ENCODE results near the gene KRTAP10-5. TPM values are rescaled to one million over a fixed set of nuclear protein-coding genes. Genes with fewer than 3 reads are reported as not detected.

The KRTAP10-5 gene
- total RNA-seq, 1 experiment from 2014 or later, result not detected

GRCh38 chr21:44547656-44548331 lies 32.6 kb downstream of the KRTAP10-5 start:
- no peak overlapping the region for H3K27ac Mint-ChIP-seq (ENCODE audit: unreplicated experiment)
- no peak for TF ChIP-seq CTCF (IDR thresholded peaks at IDR 0.05; ENCODE audit: insufficient read depth in 1 of 2, low read depth in 1 of 2, low read length in 1 of 2, severe bottlenecking in 1 of 2, unreplicated experiment in 1 of 2)
- no peak overlapping the region for H3K4me3 Mint-ChIP-seq (ENCODE audit: unreplicated experiment)
- POLR2A ChIA-PET, result no interaction called here
- no TSS peak for BruUV-seq (replicated peaks)
- Histone ChIP-seq H3K4me1 (0 out of 2 replicates have a peak, but pooled peaks cover 3% of the 10 kb centered on the region), H3K27me3 (replicated peaks; ENCODE audit: control insufficient read depth, insufficient read depth, low read length) (no peaks in the 10 kb centered on the region), H3K9me3 (peaks cover 6% of the 10 kb centered on the region), H3K4me3 (ENCODE audit: low read depth, low read length) (no peak overlapping the region), H3K36me3 (ENCODE audit: control insufficient read depth, insufficient read depth, low read length) (no peaks in the 10 kb centered on the region)
- intact Hi-C loops (cut with micrococcal nuclease; ENCODE audit: unreplicated experiment), result no loop called here
- no peaks in the 10 kb centered on the region for H3K36me3 Mint-ChIP-seq (ENCODE audit: insufficient read depth, unreplicated experiment)
- CTCF ChIA-PET, result no interaction called here
- no peak for DNase-seq
- H3K9me3 Mint-ChIP-seq (ENCODE audit: unreplicated experiment), result peaks cover 18% of the 10 kb centered on the region
- H3K27me3 Mint-ChIP-seq (ENCODE audit: insufficient read depth, unreplicated experiment), result peaks cover 3% of the 10 kb centered on the region
- H3K4me1 Mint-ChIP-seq (ENCODE audit: low read depth, unreplicated experiment), result no peaks in the 10 kb centered on the region

- intact Hi-C loops (cut with micrococcal nuclease; ENCODE audit: unreplicated experiment), result no loop called here
- no TSS peak for BruUV-seq (replicated peaks)
- Histone ChIP-seq H3K27me3 (replicated peaks; ENCODE audit: control insufficient read depth, insufficient read depth, low read length) (no peaks in the 10 kb centered on the region), H3K4me3 (ENCODE audit: low read depth, low read length) (no peak overlapping the region), H3K4me1 (0 out of 2 replicates have a peak, but pooled peaks cover 3% of the 10 kb centered on the region), H3K36me3 (ENCODE audit: control insufficient read depth, insufficient read depth, low read length) (no peaks in the 10 kb centered on the region), H3K9me3 (peaks cover 6% of the 10 kb centered on the region)
- no peaks in the 10 kb centered on the region for H3K4me1 Mint-ChIP-seq (ENCODE audit: low read depth, unreplicated experiment)
- H3K27me3 Mint-ChIP-seq (ENCODE audit: insufficient read depth, unreplicated experiment), result peaks cover 1% of the 10 kb centered on the region
- peaks cover 18% of the 10 kb centered on the region for H3K9me3 Mint-ChIP-seq (ENCODE audit: unreplicated experiment)
- ChIA-PET POLR2A (no interaction called here), CTCF (no interaction called here)
- H3K27ac Mint-ChIP-seq (ENCODE audit: unreplicated experiment), result no peak overlapping the region
- DNase-seq, result no peak
- no peaks in the 10 kb centered on the region for H3K36me3 Mint-ChIP-seq (ENCODE audit: insufficient read depth, unreplicated experiment)
- H3K4me3 Mint-ChIP-seq (ENCODE audit: unreplicated experiment), result no peak overlapping the region
- no peak for TF ChIP-seq CTCF (IDR thresholded peaks at IDR 0.05; ENCODE audit: insufficient read depth in 1 of 2, low read depth in 1 of 2, low read length in 1 of 2, severe bottlenecking in 1 of 2, unreplicated experiment in 1 of 2)
Observed at GRCh38 chr21:44544566-44544965, 35.8 kb downstream of the KRTAP10-5 start.

- H3K4me1 ChIP-seq, result no peaks in the 10 kb centered on the region
- no peak overlapping the region for H3K4me3 ChIP-seq (ENCODE audit: low read depth, low read length)
- Mint-ChIP-seq H3K4me3 (ENCODE audit: unreplicated experiment) (no peak overlapping the region), H3K4me1 (ENCODE audit: low read depth, unreplicated experiment) (no peaks in the 10 kb centered on the region), H3K27ac (ENCODE audit: unreplicated experiment) (no peak overlapping the region), H3K36me3 (ENCODE audit: insufficient read depth, unreplicated experiment) (no peaks in the 10 kb centered on the region), H3K27me3 (ENCODE audit: insufficient read depth, unreplicated experiment) (peaks cover 6% of the 10 kb centered on the region), H3K9me3 (ENCODE audit: unreplicated experiment) (peaks cover 14% of the 10 kb centered on the region)
- CTCF ChIA-PET, result interaction anchor here (0.6 kb wide), 1 partner anchor 81 kb away, joined by 3 read pairs; no protein-coding TSS in a partner anchor
- DNase-seq, result no peak
- TF ChIP-seq CTCF (IDR thresholded peaks at IDR 0.05; ENCODE audit: insufficient read depth in 1 of 2, low read depth in 1 of 2, low read length in 1 of 2, severe bottlenecking in 1 of 2, unreplicated experiment in 1 of 2), result no peak
- H3K27me3 ChIP-seq (replicated peaks; ENCODE audit: control insufficient read depth, insufficient read depth, low read length), result no peaks in the 10 kb centered on the region
- no peaks in the 10 kb centered on the region for H3K36me3 ChIP-seq (ENCODE audit: control insufficient read depth, insufficient read depth, low read length)
- POLR2A ChIA-PET, result no interaction called here
- peaks cover 6% of the 10 kb centered on the region for H3K9me3 ChIP-seq
- no TSS peak for BruUV-seq (replicated peaks)
- intact Hi-C loops (cut with micrococcal nuclease; ENCODE audit: unreplicated experiment), result no loop called here
Observed at GRCh38 chr21:44542716-44543115, 37.7 kb downstream of the KRTAP10-5 start.

Measured in Caco-2 (cell line).